Measurements from ENCODE around the gene ATP7B.

ATP7B gene

GRCh38 chr13:52006523-52007245, 4.6 kb downstream of the ATP7B start:
- DNase-seq (ENCODE audit: low read depth, low spot score), result no peak
- Histone ChIP-seq H3K4me1 (ENCODE audit: insufficient read depth, insufficient read length) (no peaks in the 10 kb centered on the region), H3K4me3 (ENCODE audit: insufficient read length, low read depth) (no peak overlapping the region), H3K27me3 (ENCODE audit: insufficient read depth, insufficient read length) (peaks cover 13% of the 10 kb centered on the region), H3K9ac (ENCODE audit: insufficient read length, low read depth) (no peak overlapping the region), H3K36me3 (ENCODE audit: insufficient read depth, insufficient read length, low read length) (no peaks in the 10 kb centered on the region), H3K9me3 (ENCODE audit: insufficient read depth, low read length) (no peaks in the 10 kb centered on the region)
- TF ChIP-seq ZNF274 (IDR thresholded peaks at IDR 0.05; ENCODE audit: low read depth, low read length) (no peak), SUZ12 (IDR thresholded peaks at IDR 0.05; ENCODE audit: extremely low read depth, insufficient read depth, insufficient read length) (no peak), YY1 (IDR thresholded peaks at IDR 0.05; ENCODE audit: insufficient read depth, insufficient read length) (no peak)

GRCh38 chr13:52005841-52006522, 5.3 kb downstream of the ATP7B start:
- Histone ChIP-seq H3K4me3 (ENCODE audit: insufficient read length, low read depth) (no peak overlapping the region), H3K4me1 (ENCODE audit: insufficient read depth, insufficient read length) (no peaks in the 10 kb centered on the region), H3K36me3 (ENCODE audit: insufficient read depth, insufficient read length, low read length) (no peaks in the 10 kb centered on the region), H3K9ac (ENCODE audit: insufficient read length, low read depth) (no peak overlapping the region), H3K9me3 (ENCODE audit: insufficient read depth, low read length) (no peaks in the 10 kb centered on the region), H3K27me3 (ENCODE audit: insufficient read depth, insufficient read length) (peaks cover 10% of the 10 kb centered on the region)
- no peak for TF ChIP-seq YY1 (IDR thresholded peaks at IDR 0.05; ENCODE audit: insufficient read depth, insufficient read length)
- no peak for TF ChIP-seq SUZ12 (IDR thresholded peaks at IDR 0.05; ENCODE audit: extremely low read depth, insufficient read depth, insufficient read length)
- TF ChIP-seq ZNF274 (IDR thresholded peaks at IDR 0.05; ENCODE audit: low read depth, low read length), result no peak
- no peak for DNase-seq (ENCODE audit: low read depth, low spot score)

- DNase-seq (ENCODE audit: low read depth, low spot score), result no peak
- H3K9ac ChIP-seq (ENCODE audit: insufficient read length, low read depth), result no peak overlapping the region
- no peaks in the 10 kb centered on the region for H3K4me1 ChIP-seq (ENCODE audit: insufficient read depth, insufficient read length)
- TF ChIP-seq YY1 (IDR thresholded peaks at IDR 0.05; ENCODE audit: insufficient read depth, insufficient read length) (no peak), SUZ12 (IDR thresholded peaks at IDR 0.05; ENCODE audit: extremely low read depth, insufficient read depth, insufficient read length) (no peak), ZNF274 (IDR thresholded peaks at IDR 0.05; ENCODE audit: low read depth, low read length) (no peak)
- no peaks in the 10 kb centered on the region for H3K9me3 ChIP-seq (ENCODE audit: insufficient read depth, low read length)
- no peaks in the 10 kb centered on the region for H3K36me3 ChIP-seq (ENCODE audit: insufficient read depth, insufficient read length, low read length)
- H3K27me3 ChIP-seq (ENCODE audit: insufficient read depth, insufficient read length), result no peaks in the 10 kb centered on the region
- no peak overlapping the region for H3K4me3 ChIP-seq (ENCODE audit: insufficient read length, low read depth)
Observed at GRCh38 chr13:52004511-52005170, 6.6 kb downstream of the ATP7B start.

- H3K4me1 ChIP-seq (ENCODE audit: insufficient read depth, insufficient read length), result no peaks in the 10 kb centered on the region
Observed at GRCh38 chr13:52003541-52003940, 7.7 kb downstream of the ATP7B start.

GRCh38 chr13:52002361-52002760, 8.9 kb downstream of the ATP7B start:
- no peak overlapping the region for H3K9ac ChIP-seq (ENCODE audit: insufficient read length, low read depth)
- H3K27me3 ChIP-seq (ENCODE audit: insufficient read depth, insufficient read length), result no peaks in the 10 kb centered on the region
- no peaks in the 10 kb centered on the region for H3K4me1 ChIP-seq (ENCODE audit: insufficient read depth, insufficient read length)
- no peak for TF ChIP-seq SUZ12 (IDR thresholded peaks at IDR 0.05; ENCODE audit: extremely low read depth, insufficient read depth, insufficient read length)
- TF ChIP-seq YY1 (IDR thresholded peaks at IDR 0.05; ENCODE audit: insufficient read depth, insufficient read length), result no peak
- no peak for TF ChIP-seq ZNF274 (IDR thresholded peaks at IDR 0.05; ENCODE audit: low read depth, low read length)
- no peaks in the 10 kb centered on the region for H3K9me3 ChIP-seq (ENCODE audit: insufficient read depth, low read length)
- DNase-seq (ENCODE audit: low read depth, low spot score), result no peak
- H3K36me3 ChIP-seq (ENCODE audit: insufficient read depth, insufficient read length, low read length), result no peaks in the 10 kb centered on the region
- no peak overlapping the region for H3K4me3 ChIP-seq (ENCODE audit: insufficient read length, low read depth)

More at GRCh38 chr13:52003541-52003940, 7.7 kb downstream of the ATP7B start:
- Histone ChIP-seq H3K9ac (ENCODE audit: insufficient read length, low read depth) (no peak overlapping the region), H3K27me3 (ENCODE audit: insufficient read depth, insufficient read length) (no peaks in the 10 kb centered on the region), H3K36me3 (ENCODE audit: insufficient read depth, insufficient read length, low read length) (no peaks in the 10 kb centered on the region), H3K9me3 (ENCODE audit: insufficient read depth, low read length) (no peaks in the 10 kb centered on the region), H3K4me3 (ENCODE audit: insufficient read length, low read depth) (no peak overlapping the region)
- no peak for DNase-seq (ENCODE audit: low read depth, low spot score)
- TF ChIP-seq YY1 (IDR thresholded peaks at IDR 0.05; ENCODE audit: insufficient read depth, insufficient read length) (no peak), ZNF274 (IDR thresholded peaks at IDR 0.05; ENCODE audit: low read depth, low read length) (no peak), SUZ12 (IDR thresholded peaks at IDR 0.05; ENCODE audit: extremely low read depth, insufficient read depth, insufficient read length) (no peak)

- TF ChIP-seq SUZ12 (IDR thresholded peaks at IDR 0.05; ENCODE audit: extremely low read depth, insufficient read depth, insufficient read length) (no peak), YY1 (IDR thresholded peaks at IDR 0.05; ENCODE audit: insufficient read depth, insufficient read length) (no peak), ZNF274 (IDR thresholded peaks at IDR 0.05; ENCODE audit: low read depth, low read length) (no peak)
- Histone ChIP-seq H3K27me3 (ENCODE audit: insufficient read depth, insufficient read length) (no peaks in the 10 kb centered on the region), H3K4me1 (ENCODE audit: insufficient read depth, insufficient read length) (no peaks in the 10 kb centered on the region), H3K9ac (ENCODE audit: insufficient read length, low read depth) (no peak overlapping the region), H3K4me3 (ENCODE audit: insufficient read length, low read depth) (no peak overlapping the region), H3K36me3 (ENCODE audit: insufficient read depth, insufficient read length, low read length) (no peaks in the 10 kb centered on the region), H3K9me3 (ENCODE audit: insufficient read depth, low read length) (no peaks in the 10 kb centered on the region)
- no peak for DNase-seq (ENCODE audit: low read depth, low spot score)
Observed at GRCh38 chr13:52001120-52001731, 10.0 kb downstream of the ATP7B start.

All from NT2/D1 (cell line).